ENCODE measurements around the gene HADHB. TPM values are rescaled to one million over a fixed set of nuclear protein-coding genes. Genes with fewer than 3 reads are reported as not detected.
"Not testable (repeated sequence)": the region's sequence is repeated elsewhere in the genome, so short reads cannot be mapped to it uniquely, and the experiment has no call there.

Gene HADHB
- total and polyA plus RNA-seq, 8 donors: 120 to 150 (median 131) TPM

- intact Hi-C loops (cut with DNase I): no loop called here
- Histone ChIP-seq H3K36me3 (no peaks in the 10 kb centered on the region), H3K27me3 (no peaks in the 10 kb centered on the region), H3K9me3 (no peaks in the 10 kb centered on the region), H3K4me3 (no peak overlapping the region), H3K4me1 (peaks cover 0 to 15% of the 10 kb centered on the region in 2 donors), H3K27ac (no peak overlapping the region)
- ATAC-seq: no peak
- no peak for DNase-seq
- TF ChIP-seq CTCF (IDR thresholded peaks at IDR 0.05): no peak
Measured at GRCh38 chr2:26330604-26331003, 85.9 kb downstream of the HADHB start.

GRCh38 chr2:26331321-26331720, 86.6 kb downstream of the HADHB start:
- intact Hi-C loops (cut with DNase I): not testable (repeated sequence)

GRCh38 chr2:26333293-26333692, 88.6 kb downstream of the HADHB start:
- TF ChIP-seq CTCF (IDR thresholded peaks at IDR 0.05): no peak
- intact Hi-C loops (cut with DNase I): no loop called here
- H3K9me3 ChIP-seq: no peaks in the 10 kb centered on the region
- no peak overlapping the region for H3K4me3 ChIP-seq
- ATAC-seq (no peak), DNase-seq (no peak)
- no peaks in the 10 kb centered on the region for H3K36me3 ChIP-seq
- peaks cover 0 to 5% of the 10 kb centered on the region in 2 donors for H3K4me1 ChIP-seq
- H3K27me3 ChIP-seq: no peaks in the 10 kb centered on the region
- no peak overlapping the region for H3K27ac ChIP-seq

More at GRCh38 chr2:26331321-26331720, 86.6 kb downstream of the HADHB start:
- H3K9me3 ChIP-seq, H3K36me3 ChIP-seq, H3K4me3 ChIP-seq, ATAC-seq, H3K27me3 ChIP-seq, H3K27ac ChIP-seq, DNase-seq: not testable (repeated sequence)
- H3K4me1 ChIP-seq: peaks cover 0 to 12% of the 10 kb centered on the region in 2 donors

GRCh38 chr2:26335231-26335630, 90.5 kb downstream of the HADHB start:
- no peaks in the 10 kb centered on the region for H3K9me3 ChIP-seq
- H3K36me3 ChIP-seq: no peaks in the 10 kb centered on the region
- H3K4me1 ChIP-seq: no peaks in the 10 kb centered on the region
- no peaks in the 10 kb centered on the region for H3K27me3 ChIP-seq
- intact Hi-C loops (cut with DNase I): no loop called here
- no peak overlapping the region for H3K4me3 ChIP-seq
- no peak for ATAC-seq
- no peak for TF ChIP-seq CTCF (IDR thresholded peaks at IDR 0.05)
- H3K27ac ChIP-seq: no peak overlapping the region
- peak in 1 of 4 donors; percentile 32 for DNase-seq

GRCh38 chr2:26336719-26337118, 92.0 kb downstream of the HADHB start:
- no peak overlapping the region for H3K4me3 ChIP-seq
- ATAC-seq: no peak
- no peaks in the 10 kb centered on the region for H3K27me3 ChIP-seq
- no peaks in the 10 kb centered on the region for H3K9me3 ChIP-seq
- DNase-seq: no peak
- no peaks in the 10 kb centered on the region for H3K4me1 ChIP-seq
- H3K27ac ChIP-seq: no peak overlapping the region
- H3K36me3 ChIP-seq: no peaks in the 10 kb centered on the region
- TF ChIP-seq CTCF (IDR thresholded peaks at IDR 0.05): no peak
- intact Hi-C loops (cut with DNase I): no loop called here

- no peak overlapping the region for H3K27ac ChIP-seq
- intact Hi-C loops (cut with DNase I): no loop called here
- DNase-seq (no peak), ATAC-seq (no peak)
- H3K4me3 ChIP-seq: no peak overlapping the region
- H3K27me3 ChIP-seq: no peaks in the 10 kb centered on the region
- H3K36me3 ChIP-seq: no peaks in the 10 kb centered on the region
- no peaks in the 10 kb centered on the region for H3K4me1 ChIP-seq
- no peaks in the 10 kb centered on the region for H3K9me3 ChIP-seq
- TF ChIP-seq CTCF (IDR thresholded peaks at IDR 0.05): no peak
Measured at GRCh38 chr2:26337298-26337697, 92.6 kb downstream of the HADHB start.

All from left lung (tissue), 10 donors.